CD14-positive monocyte (primary cell): ENCODE data around the gene ZFP36L2. TPM values are rescaled to one million over a fixed set of nuclear protein-coding genes. Genes with fewer than 3 reads are reported as not detected.

ENCODE experiments used
- DNase-seq, 3 donors: peaks; one replicate each; pipeline ENCODE4 v3.0.0-alpha.2; 2011 to 2022
- H2AFZ ChIP-seq: 2 replicates; pipeline ENCODE4 v1.6.0; 2012; ENCODE audit warnings: mild to moderate bottlenecking, low read depth, low read length, inconsistent platforms; ENCODE audit not compliant: insufficient read depth, poor library complexity, severe bottlenecking
- H3K27ac ChIP-seq, 2 donors: 1 replicate in 1 of 2; 2 replicates in 1 of 2; pipeline ENCODE4 v1.5.1; 2012 to 2013; ENCODE audit warnings: low read length in 2 of 2, control low read depth in 1 of 2, inconsistent platforms in 1 of 2, low read depth in 1 of 2, mild to moderate bottlenecking in 1 of 2
- H3K27me3 ChIP-seq, 2 donors: one replicate each; pipeline versions ENCODE4 v1.6.0 to v1.6.1; 2011 to 2013; ENCODE audit warnings: low read length in 2 of 2; ENCODE audit not compliant: control insufficient read depth in 2 of 2, insufficient read depth in 2 of 2
- H3K36me3 ChIP-seq, 2 donors: replicated peaks in 1 of 2; 1 replicate in 1 of 2; 2 replicates in 1 of 2; pipeline versions ENCODE4 v1.5.1 to v1.6.1; 2012 to 2013; ENCODE audit warnings: low read length in 2 of 2, control low read depth in 1 of 2, inconsistent platforms in 1 of 2, mild to moderate bottlenecking in 1 of 2; ENCODE audit not compliant: insufficient read depth in 2 of 2, control insufficient read depth in 1 of 2
- H3K4me1 ChIP-seq, 2 donors: 1 replicate in 1 of 2; 2 replicates in 1 of 2; pipeline versions ENCODE4 v1.5.1 to v1.6.1; 2012 to 2013; ENCODE audit warnings: low read length in 2 of 2, control low read depth in 1 of 2, inconsistent platforms in 1 of 2, mild to moderate bottlenecking in 1 of 2, moderate library complexity in 1 of 2; ENCODE audit not compliant: insufficient read depth in 2 of 2, control insufficient read depth in 1 of 2
- H3K4me2 ChIP-seq: replicated peaks from 2 replicates; pipeline ENCODE3; 2012; ENCODE audit warnings: low read length, moderate library complexity, mild to moderate bottlenecking; ENCODE audit not compliant: poor library complexity, severe bottlenecking; ENCODE audit errors: extremely low read depth
- H3K4me3 ChIP-seq, 3 experiments: fragments of 200-600 bp in 1 of 3; sonication (generic) in 1 of 3; replicated peaks in 1 of 3; 1 replicate in 2 of 3; 2 replicates in 1 of 3; pipeline ENCODE4 v1.5.1; 2011 to 2013; ENCODE audit warnings: low read length in 3 of 3, mild to moderate bottlenecking in 3 of 3, control low read depth in 2 of 3, low read depth in 2 of 3, inconsistent platforms in 1 of 3, moderate library complexity in 1 of 3
- H3K79me2 ChIP-seq: 2 replicates; pipeline ENCODE4 v1.6.0; 2012; ENCODE audit warnings: mild to moderate bottlenecking, control low read depth, inconsistent platforms, low read length, moderate library complexity; ENCODE audit not compliant: insufficient read depth
- H3K9ac ChIP-seq: 2 replicates; pipeline ENCODE4 v1.6.0; 2017; ENCODE audit warnings: low read length, mild to moderate bottlenecking; ENCODE audit not compliant: insufficient read depth, poor library complexity, severe bottlenecking
- H3K9me3 ChIP-seq, 2 donors: replicated peaks in 1 of 2; 1 replicate in 1 of 2; 2 replicates in 1 of 2; pipeline versions ENCODE4 v1.5.1 to v1.6.1; 2012 to 2013; ENCODE audit warnings: low read length in 2 of 2, control low read depth in 1 of 2; ENCODE audit not compliant: control insufficient read depth in 1 of 2, insufficient read depth in 1 of 2
- H4K20me1 ChIP-seq: 2 replicates; pipeline ENCODE4 v1.6.0; 2012; ENCODE audit warnings: mild to moderate bottlenecking, low read length, control low read depth, moderate library complexity; ENCODE audit not compliant: insufficient read depth
- H3K27ac Mint-ChIP-seq, 7 donors: one replicate each; pipeline ENCODE4 v1.8.0; 2020; ENCODE audit warnings: mild to moderate bottlenecking in 7 of 7, mixed read lengths in 7 of 7, moderate library complexity in 6 of 7, inconsistent platforms in 2 of 7
- H3K27me3 Mint-ChIP-seq, 3 donors: one replicate each; pipeline ENCODE4 v1.8.0; 2021 to 2022; ENCODE audit warnings: low read depth in 3 of 3, mild to moderate bottlenecking in 3 of 3, mixed read lengths in 3 of 3, moderate library complexity in 3 of 3, inconsistent platforms in 1 of 3
- H3K36me3 Mint-ChIP-seq, 2 donors: one replicate each; pipeline ENCODE4 v1.8.0; 2020; ENCODE audit warnings: mixed read lengths in 2 of 2, inconsistent platforms in 1 of 2, mild to moderate bottlenecking in 1 of 2
- H3K4me1 Mint-ChIP-seq: one replicate; pipeline ENCODE4 v1.8.0; 2020; ENCODE audit warnings: mild to moderate bottlenecking, mixed read lengths
- H3K4me3 Mint-ChIP-seq, 2 donors: one replicate each; pipeline ENCODE4 v1.8.0; 2020; ENCODE audit warnings: mild to moderate bottlenecking in 2 of 2, mixed read lengths in 2 of 2, moderate library complexity in 1 of 2
- H3K9me3 Mint-ChIP-seq, 7 donors: one replicate each; pipeline ENCODE4 v1.8.0; 2020 to 2022; ENCODE audit warnings: mixed read lengths in 7 of 7, mild to moderate bottlenecking in 6 of 7, moderate library complexity in 6 of 7, inconsistent platforms in 2 of 7
- CTCF ChIP-seq: fragments of 200-600 bp; IDR thresholded peaks from one replicate; pipeline ENCODE4 v1.8.0; 2022; ENCODE audit warnings: antibody characterized with exemption, mild to moderate bottlenecking
- WGBS: methylation state at CpG from one replicate; pipeline ENCODE4 v1.1.5; 2013; ENCODE audit warnings: missing lambda C conversion rate; ENCODE audit not compliant: insufficient coverage; 5-methylcytosine and 5-hydroxymethylcytosine counted together
- intact Hi-C, 2 donors: fragments of 100-400 bp; cut with micrococcal nuclease; formaldehyde crosslinking; loops; one replicate each; pipeline versions ENCODE4 v1.15.0 to v1.15.1; 2023
- polyA plus RNA-seq, 3 donors: library from polyadenylated mRNA; depleted of rRNA in 1 of 3; unstranded in 2 of 3; stranded (reverse) in 1 of 3; fragments of 300-500 nt in 2 of 3; fragments of >200 nt in 1 of 3; fragmentation: Illumina TruSeq in 2 of 3; gene quantifications; 1 replicate in 2 of 3; 2 replicates in 1 of 3; pipeline ENCODE4 v1.2.3, GENCODE V29; 2012 to 2021

Gene ZFP36L2
- polyA plus RNA-seq, 3 donors = 84.4 to 150 (median 88.3) TPM

GRCh38 chr2:43268066-43268953, 41.9 kb upstream of the ZFP36L2 start:
- DNase-seq = peak; percentile 35 to 37 (median 36)
- Histone ChIP-seq H3K4me2 (no peak overlapping the region), H3K27me3 (no peaks in the 10 kb centered on the region), H2AFZ (no peak overlapping the region), H4K20me1 (no peaks in the 10 kb centered on the region), H3K79me2 (no peaks in the 10 kb centered on the region), H3K9ac (no peak overlapping the region), H3K27ac (peak overlapping the region in 1 of 2 donors; percentile 63), H3K36me3 (no peaks in the 10 kb centered on the region), H3K9me3 (no peaks in the 10 kb centered on the region), H3K4me3 (no peak overlapping the region), H3K4me1 (peaks cover 40 to 47% of the 10 kb centered on the region in 2 donors)
- peak overlapping the region; percentile 77 to 91 (median 90) for H3K27ac Mint-ChIP-seq
- peaks cover 55% of the 10 kb centered on the region for H3K4me1 Mint-ChIP-seq
- peaks cover 0 to 3% (median 0%) of the 10 kb centered on the region in 7 donors for H3K9me3 Mint-ChIP-seq
- peaks cover 0 to 3% (median 0%) of the 10 kb centered on the region in 3 donors for H3K27me3 Mint-ChIP-seq
- WGBS = 90% methylated on average over 7 of the region's 10 CpGs
- intact Hi-C loops = no loop called here
- H3K4me3 Mint-ChIP-seq = peak overlapping the region in 1 of 2 donors; percentile 11
- peaks cover 38 to 49% of the 10 kb centered on the region in 2 donors for H3K36me3 Mint-ChIP-seq
- TF ChIP-seq CTCF = no peak

GRCh38 chr2:43267381-43267780, 41.0 kb upstream of the ZFP36L2 start:
- H3K79me2 ChIP-seq = no peaks in the 10 kb centered on the region
- intact Hi-C loops = no loop called here
- H3K4me1 ChIP-seq = peaks cover 46 to 54% of the 10 kb centered on the region in 2 donors
- peaks cover 0 to 3% (median 0%) of the 10 kb centered on the region in 3 donors for H3K27me3 Mint-ChIP-seq
- no peak overlapping the region for H3K4me3 Mint-ChIP-seq
- peak overlapping the region in 6 of 7 donors; percentile 1 to 84 (median 63) for H3K27ac Mint-ChIP-seq
- H3K27me3 ChIP-seq = no peaks in the 10 kb centered on the region
- peaks cover 41 to 45% of the 10 kb centered on the region in 2 donors for H3K36me3 Mint-ChIP-seq
- H3K36me3 ChIP-seq = no peaks in the 10 kb centered on the region
- no peak overlapping the region for H3K4me2 ChIP-seq
- H3K4me3 ChIP-seq = no peak overlapping the region
- no peak overlapping the region for H2AFZ ChIP-seq
- peaks cover 0 to 3% (median 1%) of the 10 kb centered on the region in 7 donors for H3K9me3 Mint-ChIP-seq
- 100% methylated on average over 4 of the region's 7 CpGs for WGBS
- peaks cover 58% of the 10 kb centered on the region for H3K4me1 Mint-ChIP-seq
- no peak for DNase-seq
- no peak overlapping the region for H3K27ac ChIP-seq
- H3K9me3 ChIP-seq = no peaks in the 10 kb centered on the region
- H4K20me1 ChIP-seq = no peaks in the 10 kb centered on the region
- H3K9ac ChIP-seq = no peak overlapping the region
- no peak for TF ChIP-seq CTCF
